ENCODE results near the gene SYT17. TPM values are rescaled to one million over a fixed set of nuclear protein-coding genes. Genes with fewer than 3 reads are reported as not detected.

SYT17 gene
- total and polyA plus RNA-seq, 2 experiments from 2014 or later: 6.7 to 6.9 TPM

- TF ChIP-seq, protein P1, sequence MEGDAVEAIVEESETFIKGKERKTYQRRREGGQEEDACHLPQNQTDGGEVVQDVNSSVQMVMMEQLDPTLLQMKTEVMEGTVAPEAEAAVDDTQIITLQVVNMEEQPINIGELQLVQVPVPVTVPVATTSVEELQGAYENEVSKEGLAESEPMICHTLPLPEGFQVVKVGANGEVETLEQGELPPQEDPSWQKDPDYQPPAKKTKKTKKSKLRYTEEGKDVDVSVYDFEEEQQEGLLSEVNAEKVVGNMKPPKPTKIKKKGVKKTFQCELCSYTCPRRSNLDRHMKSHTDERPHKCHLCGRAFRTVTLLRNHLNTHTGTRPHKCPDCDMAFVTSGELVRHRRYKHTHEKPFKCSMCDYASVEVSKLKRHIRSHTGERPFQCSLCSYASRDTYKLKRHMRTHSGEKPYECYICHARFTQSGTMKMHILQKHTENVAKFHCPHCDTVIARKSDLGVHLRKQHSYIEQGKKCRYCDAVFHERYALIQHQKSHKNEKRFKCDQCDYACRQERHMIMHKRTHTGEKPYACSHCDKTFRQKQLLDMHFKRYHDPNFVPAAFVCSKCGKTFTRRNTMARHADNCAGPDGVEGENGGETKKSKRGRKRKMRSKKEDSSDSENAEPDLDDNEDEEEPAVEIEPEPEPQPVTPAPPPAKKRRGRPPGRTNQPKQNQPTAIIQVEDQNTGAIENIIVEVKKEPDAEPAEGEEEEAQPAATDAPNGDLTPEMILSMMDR (IDR thresholded peaks at IDR 0.05; ENCODE audit: poor library complexity): no peak
- no peak for TF ChIP-seq EZH2 (IDR thresholded peaks at IDR 0.05; ENCODE audit: borderline replicate concordance)
- no peak for TF ChIP-seq EZH2phosphoT487 (IDR thresholded peaks at IDR 0.05; ENCODE audit: low read depth, severe bottlenecking, unreplicated experiment)
- Histone ChIP-seq H3K4me3 (no peak overlapping the region), H4K20me1 (ENCODE audit: insufficient read depth, poor library complexity, severe bottlenecking) (no peaks in the 10 kb centered on the region), H3K9me2 (replicated peaks; ENCODE audit: insufficient read depth) (no peaks in the 10 kb centered on the region), H3K36me3 (replicated peaks; ENCODE audit: insufficient read depth, low read depth) (no peaks in the 10 kb centered on the region), H3K27ac (no peak overlapping the region), H3K27me3 (no peaks in the 10 kb centered on the region), H3K4me2 (no peak overlapping the region), H2AFZ (no peak overlapping the region), H3K79me2 (no peaks in the 10 kb centered on the region), H3K9me3 (ENCODE audit: low read depth) (no peaks in the 10 kb centered on the region), H3K4me1 (ENCODE audit: insufficient read depth) (peaks cover 5% of the 10 kb centered on the region)
- 82% methylated on average over 6 of the region's 6 CpGs for WGBS (ENCODE audit: low lambda C conversion rate, missing lambda C conversion rate)
- DNase-seq (ENCODE audit: low spot score): no peak
Observed at GRCh38 chr16:19183187-19183586, 15.1 kb downstream of the SYT17 start.

GRCh38 chr16:19184823-19185509, 16.9 kb downstream of the SYT17 start:
- no peaks in the 10 kb centered on the region for H3K9me2 ChIP-seq (replicated peaks; ENCODE audit: insufficient read depth)
- no peak for DNase-seq (ENCODE audit: low spot score)
- peaks cover 5% of the 10 kb centered on the region for H3K4me1 ChIP-seq (ENCODE audit: insufficient read depth)
- TF ChIP-seq EZH2 (IDR thresholded peaks at IDR 0.05; ENCODE audit: borderline replicate concordance) (no peak), EZH2phosphoT487 (IDR thresholded peaks at IDR 0.05; ENCODE audit: low read depth, severe bottlenecking, unreplicated experiment) (no peak)
- TF ChIP-seq, protein P1 (IDR thresholded peaks at IDR 0.05; ENCODE audit: poor library complexity): no peak
- no peaks in the 10 kb centered on the region for H4K20me1 ChIP-seq (ENCODE audit: insufficient read depth, poor library complexity, severe bottlenecking)
- no peak overlapping the region for H2AFZ ChIP-seq
- H3K4me3 ChIP-seq: no peak overlapping the region
- H3K36me3 ChIP-seq (replicated peaks; ENCODE audit: insufficient read depth, low read depth): no peaks in the 10 kb centered on the region
- no peak overlapping the region for H3K27ac ChIP-seq
- H3K27me3 ChIP-seq: no peaks in the 10 kb centered on the region
- H3K4me2 ChIP-seq: no peak overlapping the region
- WGBS (ENCODE audit: low lambda C conversion rate, missing lambda C conversion rate): 73% methylated on average over 8 of the region's 9 CpGs
- no peaks in the 10 kb centered on the region for H3K9me3 ChIP-seq (ENCODE audit: low read depth)
- H3K79me2 ChIP-seq: no peaks in the 10 kb centered on the region

- Histone ChIP-seq H3K9me2 (replicated peaks; ENCODE audit: insufficient read depth) (no peaks in the 10 kb centered on the region), H3K9me3 (ENCODE audit: low read depth) (no peaks in the 10 kb centered on the region), H3K4me3 (no peak overlapping the region), H3K79me2 (no peaks in the 10 kb centered on the region), H3K4me2 (no peak overlapping the region), H4K20me1 (ENCODE audit: insufficient read depth, poor library complexity, severe bottlenecking) (no peaks in the 10 kb centered on the region), H3K27ac (no peak overlapping the region), H2AFZ (no peak overlapping the region), H3K4me1 (ENCODE audit: insufficient read depth) (peaks cover 5% of the 10 kb centered on the region), H3K36me3 (replicated peaks; ENCODE audit: insufficient read depth, low read depth) (no peaks in the 10 kb centered on the region), H3K27me3 (no peaks in the 10 kb centered on the region)
- no peak for TF ChIP-seq EZH2 (IDR thresholded peaks at IDR 0.05; ENCODE audit: borderline replicate concordance)
- TF ChIP-seq, protein P1 (IDR thresholded peaks at IDR 0.05; ENCODE audit: poor library complexity): no peak
- TF ChIP-seq EZH2phosphoT487 (IDR thresholded peaks at IDR 0.05; ENCODE audit: low read depth, severe bottlenecking, unreplicated experiment): no peak
- no peak for DNase-seq (ENCODE audit: low spot score)
- 86% methylated on average over 8 of the region's 8 CpGs for WGBS (ENCODE audit: low lambda C conversion rate, missing lambda C conversion rate)
Observed at GRCh38 chr16:19185510-19185851, 17.4 kb downstream of the SYT17 start.

Measured in hepatocyte (in vitro differentiated cells).